ENCODE data around the gene MTA1.
A peak's percentile ranks its signal among the peaks of the same experiment; 100 is the strongest.

Gene MTA1

DNA sequence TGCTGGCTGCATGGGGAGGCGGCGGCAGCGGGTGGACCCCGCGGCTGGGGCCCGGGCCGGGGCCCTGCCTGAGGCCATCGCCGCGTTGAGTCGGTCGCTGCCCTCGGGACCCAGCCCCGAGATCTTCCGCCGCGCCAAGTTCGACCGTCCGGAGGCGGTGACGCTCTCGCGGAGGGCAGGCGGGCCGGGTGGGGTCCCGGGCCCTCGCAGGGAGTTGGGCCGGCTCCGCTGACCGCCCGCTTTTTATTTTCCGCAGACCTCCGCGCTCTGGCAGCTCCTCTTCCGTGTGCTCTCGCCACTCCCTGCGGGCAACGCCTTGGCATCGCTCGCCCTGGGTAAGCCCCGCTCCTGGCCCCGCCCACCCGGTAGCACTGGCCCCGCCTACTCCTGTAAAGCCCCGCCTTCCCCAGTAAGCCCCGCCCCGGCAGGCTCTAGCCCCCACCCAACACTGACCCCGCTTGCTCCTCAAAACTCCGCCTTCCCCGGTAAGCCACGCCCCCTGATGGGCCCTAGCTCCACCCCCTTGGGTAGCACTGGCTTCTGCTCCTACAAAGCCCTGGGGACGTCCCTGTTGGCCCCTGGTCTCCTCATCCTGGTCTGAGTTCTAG lies 71.8 kb downstream of the MTA1 start:
- DNase-seq (ENCODE audit: low read depth), result peak; percentile 54
- TF ChIP-seq, protein P1, sequence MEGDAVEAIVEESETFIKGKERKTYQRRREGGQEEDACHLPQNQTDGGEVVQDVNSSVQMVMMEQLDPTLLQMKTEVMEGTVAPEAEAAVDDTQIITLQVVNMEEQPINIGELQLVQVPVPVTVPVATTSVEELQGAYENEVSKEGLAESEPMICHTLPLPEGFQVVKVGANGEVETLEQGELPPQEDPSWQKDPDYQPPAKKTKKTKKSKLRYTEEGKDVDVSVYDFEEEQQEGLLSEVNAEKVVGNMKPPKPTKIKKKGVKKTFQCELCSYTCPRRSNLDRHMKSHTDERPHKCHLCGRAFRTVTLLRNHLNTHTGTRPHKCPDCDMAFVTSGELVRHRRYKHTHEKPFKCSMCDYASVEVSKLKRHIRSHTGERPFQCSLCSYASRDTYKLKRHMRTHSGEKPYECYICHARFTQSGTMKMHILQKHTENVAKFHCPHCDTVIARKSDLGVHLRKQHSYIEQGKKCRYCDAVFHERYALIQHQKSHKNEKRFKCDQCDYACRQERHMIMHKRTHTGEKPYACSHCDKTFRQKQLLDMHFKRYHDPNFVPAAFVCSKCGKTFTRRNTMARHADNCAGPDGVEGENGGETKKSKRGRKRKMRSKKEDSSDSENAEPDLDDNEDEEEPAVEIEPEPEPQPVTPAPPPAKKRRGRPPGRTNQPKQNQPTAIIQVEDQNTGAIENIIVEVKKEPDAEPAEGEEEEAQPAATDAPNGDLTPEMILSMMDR (IDR thresholded peaks at IDR 0.05; ENCODE audit: low read depth, low read length, missing control alignments), result no peak
- H3K4me3 ChIP-seq (ENCODE audit: low read depth, low read length), result peak overlapping the region; percentile 81

DNA sequence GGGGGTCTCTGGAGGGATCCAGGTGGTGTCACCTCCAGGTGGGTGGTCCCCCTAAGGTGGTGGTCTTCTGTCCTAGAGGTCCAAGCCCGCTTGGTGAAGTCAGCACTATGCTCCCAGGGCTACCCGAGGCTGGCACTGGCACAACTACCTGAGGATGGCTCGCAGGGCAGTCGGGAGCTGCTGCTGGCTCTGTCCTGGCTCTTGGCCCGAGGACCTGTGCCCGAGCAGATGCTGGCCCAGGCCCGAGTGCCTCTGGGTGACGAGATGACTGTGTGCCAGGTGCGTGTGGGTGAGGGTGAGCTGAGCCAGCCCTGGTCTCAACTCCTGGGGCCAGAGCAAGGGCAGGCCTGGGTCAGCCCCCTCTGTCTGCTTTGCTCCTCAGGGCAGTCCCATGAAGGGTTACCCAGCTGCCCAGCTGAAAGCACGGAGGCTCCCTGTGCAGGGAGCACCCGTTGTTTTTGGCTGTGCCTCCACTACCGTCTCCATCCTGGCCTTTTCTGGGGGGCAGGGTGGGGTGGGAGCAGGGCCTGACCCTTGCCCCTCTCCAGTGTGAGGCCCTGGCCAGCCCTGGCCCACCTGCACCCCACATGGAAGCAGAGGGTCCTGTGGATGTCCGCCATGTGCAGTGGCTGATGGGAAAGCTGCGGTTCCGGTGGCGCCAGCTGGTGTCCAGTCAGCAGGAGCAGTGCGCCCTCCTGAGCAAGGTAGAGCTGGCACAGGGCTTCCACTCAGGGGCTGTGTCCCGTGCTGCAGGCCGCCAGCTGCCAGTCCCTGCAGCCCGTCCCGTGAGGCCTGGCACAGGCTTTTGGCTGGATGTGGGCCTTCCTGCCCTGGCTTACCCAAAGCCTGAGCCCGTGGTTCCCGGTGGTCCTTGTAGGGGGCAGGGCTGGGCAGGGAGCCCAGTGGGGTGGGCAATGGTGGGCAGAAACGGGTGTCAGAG lies 72.7 kb downstream of the MTA1 start:
- no peak for DNase-seq (ENCODE audit: low read depth)
- TF ChIP-seq, protein P1 (IDR thresholded peaks at IDR 0.05; ENCODE audit: low read depth, low read length, missing control alignments), result no peak
- peak overlapping the region; percentile 81 for H3K4me3 ChIP-seq (ENCODE audit: low read depth, low read length)

DNA sequence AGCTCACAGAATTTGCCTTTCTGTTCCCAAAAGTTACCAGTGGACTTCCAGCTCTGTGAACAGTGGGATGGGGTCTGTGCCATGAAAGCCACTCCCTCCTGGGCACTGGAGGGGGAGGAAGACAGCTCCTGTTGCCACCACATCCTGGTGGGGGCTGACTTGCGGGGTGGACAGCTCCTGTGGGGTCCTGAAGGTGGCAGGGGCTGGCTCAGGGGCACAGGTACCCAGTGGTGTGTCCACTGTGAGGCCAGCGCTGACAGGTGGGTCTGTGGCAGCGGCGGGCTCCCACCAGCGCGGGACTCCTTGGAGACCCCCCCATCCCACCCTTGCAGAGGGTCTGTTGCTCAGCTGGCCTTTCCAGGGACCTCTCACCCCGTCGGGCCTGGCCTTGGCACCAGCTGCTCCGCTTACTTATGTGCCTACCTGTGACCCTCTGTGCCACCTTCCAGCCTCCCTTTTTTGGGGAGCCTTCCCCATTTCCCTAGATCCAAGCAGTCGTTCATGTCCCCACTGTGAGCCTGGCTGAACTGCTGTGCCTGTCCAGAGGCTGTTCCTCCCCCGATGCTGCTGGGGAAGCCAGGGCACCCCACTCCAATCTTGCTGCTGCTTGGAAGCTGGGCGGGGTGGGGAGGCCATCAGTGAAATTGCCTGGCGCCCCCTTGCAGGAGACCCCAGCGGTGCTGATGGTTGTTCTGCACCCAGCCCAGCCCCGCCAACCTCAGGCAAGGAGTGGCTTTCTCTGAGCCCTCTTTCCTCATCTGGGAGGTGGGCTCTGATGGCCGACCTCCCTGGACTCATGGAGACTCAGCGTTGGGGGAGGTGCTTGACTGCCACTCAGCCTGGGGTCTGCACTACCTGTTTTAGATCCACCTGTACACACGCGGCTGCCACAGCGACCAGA lies 73.6 kb downstream of the MTA1 start:
- no peak overlapping the region for H3K4me3 ChIP-seq (ENCODE audit: low read depth, low read length)
- DNase-seq (ENCODE audit: low read depth), result no peak
- TF ChIP-seq, protein P1 (IDR thresholded peaks at IDR 0.05; ENCODE audit: low read depth, low read length, missing control alignments), result no peak

DNA sequence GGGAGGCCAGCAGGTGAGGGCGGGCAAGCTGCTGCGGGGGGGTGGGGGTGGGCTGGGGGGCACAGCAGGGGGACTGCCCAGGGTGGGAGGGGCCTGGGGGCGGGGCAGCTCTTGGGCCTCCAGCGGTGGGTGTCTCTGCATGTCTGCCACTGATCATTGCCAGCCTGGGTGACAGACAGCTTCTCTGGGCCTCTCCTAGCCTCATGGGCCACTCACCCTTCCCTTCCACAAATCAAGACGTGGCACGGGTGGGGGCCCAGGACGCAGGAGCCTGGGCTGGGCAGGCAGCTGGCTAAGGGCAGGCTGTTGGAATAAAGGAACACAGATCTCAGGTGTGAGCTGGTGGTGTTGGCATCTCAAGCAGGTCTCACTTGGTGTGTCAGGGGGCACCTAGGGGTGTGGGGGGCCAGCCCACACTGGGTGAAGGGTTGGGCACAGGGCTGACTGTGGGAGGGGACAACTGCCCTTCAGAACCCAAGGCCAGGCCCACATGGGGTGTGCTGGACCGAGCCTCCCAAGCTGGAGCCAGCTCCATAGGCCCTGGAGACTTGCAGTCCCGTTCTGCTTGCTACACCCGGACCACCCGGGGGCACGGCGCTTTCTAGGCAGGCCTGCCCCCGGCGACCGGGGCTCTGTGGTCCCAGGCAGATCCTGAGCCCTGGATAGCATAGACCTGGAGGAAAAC lies 74.4 kb downstream of the MTA1 start:
- TF ChIP-seq, protein P1 (IDR thresholded peaks at IDR 0.05; ENCODE audit: low read depth, low read length, missing control alignments), result no peak
- no peak for DNase-seq (ENCODE audit: low read depth)

DNA sequence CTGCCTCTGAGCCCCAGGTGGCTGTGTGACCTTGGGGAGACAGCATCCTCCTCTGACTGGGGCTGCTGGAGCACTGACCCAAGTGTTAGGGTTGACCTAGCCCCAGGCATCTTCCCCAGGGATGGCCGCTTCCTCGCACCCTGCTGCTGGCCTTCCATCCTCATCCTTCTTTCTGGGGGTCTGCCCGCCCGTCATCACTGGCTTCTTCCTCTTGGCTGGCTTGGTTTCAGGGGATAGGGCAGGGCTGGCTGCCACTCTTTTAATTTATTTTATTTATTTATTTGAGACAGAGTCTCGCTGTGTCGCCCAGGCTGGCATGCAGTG lies 74.9 kb downstream of the MTA1 start:
- TF ChIP-seq, protein P1 (IDR thresholded peaks at IDR 0.05; ENCODE audit: low read depth, low read length, missing control alignments), result no peak
- no peak for DNase-seq (ENCODE audit: low read depth)
- H3K4me3 ChIP-seq (ENCODE audit: low read depth, low read length), result no peak overlapping the region

More for the DNA sequence above, 74.4 kb downstream of the MTA1 start:
- H3K4me3 ChIP-seq (ENCODE audit: low read depth, low read length), result no peak overlapping the region
